ENCODE measurements around the gene SLC37A1.

Gene SLC37A1

GRCh38 chr21:42478504-42478903, 35.1 kb upstream of the SLC37A1 start:
- no peak for DNase-seq

GRCh38 chr21:42479582-42479981, 34.1 kb upstream of the SLC37A1 start:
- no peak for DNase-seq

- DNase-seq = no peak
These were observed 32.9 kb upstream of the SLC37A1 start for GRCh38 chr21:42480736-42481135.

GRCh38 chr21:42481169-42481568, 32.5 kb upstream of the SLC37A1 start:
- no peak for DNase-seq

- DNase-seq = no peak
These were observed 28.7 kb upstream of the SLC37A1 start for GRCh38 chr21:42484966-42485365.

GRCh38 chr21:42486072-42486471, 27.6 kb upstream of the SLC37A1 start:
- no peak for DNase-seq

- no peak for DNase-seq
These were observed 27.1 kb upstream of the SLC37A1 start for GRCh38 chr21:42486531-42486930.

- DNase-seq = no peak
These were observed 24.6 kb upstream of the SLC37A1 start for GRCh38 chr21:42489006-42489563.

- DNase-seq = no peak
These were observed 23.7 kb upstream of the SLC37A1 start for GRCh38 chr21:42489991-42490390.

GRCh38 chr21:42490720-42491119, 22.9 kb upstream of the SLC37A1 start:
- no peak for DNase-seq

GRCh38 chr21:42491328-42491727, 22.3 kb upstream of the SLC37A1 start:
- no peak for DNase-seq

- no peak for DNase-seq
These were observed 21.5 kb upstream of the SLC37A1 start for GRCh38 chr21:42492201-42492600.

GRCh38 chr21:42493109-42494060, 20.3 kb upstream of the SLC37A1 start:
- no peak for DNase-seq

GRCh38 chr21:42495027-42495426, 18.6 kb upstream of the SLC37A1 start:
- DNase-seq = no peak

- peak in 4 of 56 donors; percentile 46 to 80 (median 63) for DNase-seq
These were observed 17.9 kb upstream of the SLC37A1 start for GRCh38 chr21:42495765-42496119.

- DNase-seq = peak; percentile 87 to 100 (median 99)
These were observed 17.4 kb upstream of the SLC37A1 start, which contains the start of gene RSPH1 for GRCh38 chr21:42496120-42496838. RSPH1 (minus strand) TSS chr21:42496224; CDS start chr21:42496186, 38 bp downstream.

GRCh38 chr21:42496839-42497202, 16.8 kb upstream of the SLC37A1 start:
- DNase-seq = peak in 9 of 56 donors; percentile 29 to 65 (median 53)

GRCh38 chr21:42498012-42498411, 15.6 kb upstream of the SLC37A1 start:
- no peak for DNase-seq

GRCh38 chr21:42499444-42500112, 14.1 kb upstream of the SLC37A1 start:
- DNase-seq = no peak

GRCh38 chr21:42500225-42500624, 13.4 kb upstream of the SLC37A1 start:
- DNase-seq = no peak

- DNase-seq = no peak
These were observed 12.9 kb upstream of the SLC37A1 start for GRCh38 chr21:42500736-42501135.

GRCh38 chr21:42503711-42504110, 9.9 kb upstream of the SLC37A1 start:
- no peak for DNase-seq

Measured in amygdala (tissue), 56 donors.